CD4-positive, alpha-beta T cell treated with Interleukin-17A for 1 hour (primary cell): Measurements from ENCODE around the gene ITPR1.

Experiments used
- DNase-seq: peaks from one replicate; pipeline ENCODE4 v3.0.0-alpha.2; 2020

ITPR1 gene

GRCh38 chr3:4839278-4839677 lies 346.1 kb downstream of the ITPR1 start:
- DNase-seq, result no peak

- DNase-seq, result no peak
Measured at GRCh38 chr3:4841225-4841624, 348.1 kb downstream of the ITPR1 start.

DNA sequence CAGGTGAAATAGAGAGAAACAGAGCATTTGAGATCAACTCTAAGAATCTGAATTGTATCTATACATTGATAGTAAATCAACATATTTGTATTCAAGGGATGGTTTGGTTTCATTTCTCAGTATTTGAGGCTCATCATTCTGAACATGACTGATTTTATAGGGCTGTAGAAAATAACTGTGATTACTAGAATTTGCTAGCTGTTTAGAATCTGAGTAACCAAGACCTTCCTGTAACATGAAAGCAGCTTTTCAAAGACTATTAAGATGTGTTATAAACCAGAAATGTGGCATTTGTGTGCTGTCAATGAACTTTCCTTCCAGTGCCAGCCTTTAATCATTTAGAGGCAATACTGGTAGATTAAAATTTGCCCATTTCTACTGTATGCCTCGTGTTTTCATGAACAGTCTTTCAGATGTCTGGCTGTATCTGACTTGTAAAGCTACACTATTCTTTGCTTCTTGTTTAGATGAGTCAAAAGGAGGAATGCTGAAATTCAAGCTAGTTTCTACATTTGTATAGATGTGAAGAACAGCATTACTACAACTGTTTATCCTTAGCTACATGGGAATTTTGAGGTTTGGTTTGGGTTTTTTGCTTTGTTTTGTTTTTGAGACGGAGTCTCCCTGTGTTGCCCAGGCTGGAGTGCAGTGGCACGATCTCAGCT lies 348.8 kb downstream of the ITPR1 start:
- no peak for DNase-seq

DNA sequence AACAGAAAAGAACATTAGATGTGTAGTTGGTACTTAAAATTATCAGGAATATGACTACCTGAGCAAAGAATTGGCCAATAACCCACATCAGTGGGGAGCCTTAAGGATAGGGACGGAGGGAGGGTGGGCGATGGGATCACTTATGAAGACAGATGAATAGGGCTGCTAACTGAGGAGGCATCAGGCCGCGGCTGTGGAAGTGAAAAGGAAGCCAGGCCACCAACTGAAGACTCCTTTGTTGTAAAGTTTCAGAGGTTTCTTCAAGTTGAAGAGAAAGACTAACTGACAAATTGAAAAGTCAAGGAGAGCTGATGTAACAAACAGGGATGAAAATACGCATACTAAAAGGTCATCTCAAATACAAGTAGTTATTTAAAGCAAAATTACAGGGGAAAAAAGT lies 350.5 kb downstream of the ITPR1 start:
- DNase-seq, result no peak

- DNase-seq, result peak; percentile 79
Measured at GRCh38 chr3:4845882-4846281, 352.7 kb downstream of the ITPR1 start.

GRCh38 chr3:4846543-4846942 lies 353.4 kb downstream of the ITPR1 start:
- DNase-seq, result no peak

- no peak for DNase-seq
Measured at GRCh38 chr3:4848176-4848825, 355.2 kb downstream of the ITPR1 start.

- DNase-seq, result no peak
Measured at GRCh38 chr3:4849136-4849535, 356.0 kb downstream of the ITPR1 start.

DNA sequence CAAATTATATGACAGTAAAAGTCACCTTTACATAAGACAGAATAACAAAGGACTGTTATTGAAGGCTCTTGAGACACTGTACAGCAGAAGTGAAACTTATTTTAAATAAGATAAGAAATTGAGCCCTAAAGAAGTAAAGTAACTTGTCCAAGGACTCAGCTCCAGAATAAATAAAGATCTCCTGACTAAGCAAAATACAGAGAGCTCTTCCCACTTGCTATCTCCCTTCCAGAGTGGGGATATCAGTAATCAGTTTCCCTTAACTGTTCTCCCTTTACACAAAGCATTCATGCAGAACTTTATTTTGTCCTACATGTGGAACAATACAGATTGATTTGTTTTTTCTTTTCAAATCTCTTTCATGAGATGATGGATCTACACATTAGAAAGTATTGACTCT lies 356.6 kb downstream of the ITPR1 start:
- DNase-seq, result no peak

DNA sequence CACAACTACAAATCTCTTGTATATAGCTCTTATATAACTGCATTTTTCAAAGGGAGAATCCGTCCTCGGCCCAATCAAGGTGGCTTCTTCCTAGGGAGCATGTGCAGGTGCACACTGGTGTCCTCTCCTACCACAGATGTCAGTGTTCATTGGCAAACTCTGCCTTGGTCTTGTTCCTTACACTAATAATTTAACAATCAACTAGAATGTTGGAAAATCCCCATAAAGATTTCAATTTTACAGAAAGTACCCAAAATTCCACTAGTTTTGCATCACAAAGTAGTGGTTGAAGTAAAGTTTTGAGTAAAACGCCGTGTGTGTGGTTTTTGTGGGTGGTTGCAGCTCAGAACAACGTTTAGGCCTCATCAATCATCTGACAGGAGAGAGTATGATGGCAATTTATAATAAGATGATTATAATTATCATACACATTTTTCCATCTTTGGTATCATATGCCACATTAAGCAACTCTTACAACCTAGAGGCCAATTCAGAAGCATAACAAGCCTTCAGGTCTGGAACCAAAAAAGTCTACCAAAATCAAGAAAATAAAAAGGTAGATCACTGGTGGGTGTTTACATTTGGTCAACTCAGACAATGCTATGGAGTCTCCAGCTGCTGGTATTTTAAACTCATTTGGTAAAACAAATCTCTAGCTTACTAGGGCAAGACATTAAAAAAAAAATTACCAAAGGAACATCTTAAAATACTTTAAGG lies 357.2 kb downstream of the ITPR1 start:
- DNase-seq, result peak; percentile 62

DNA sequence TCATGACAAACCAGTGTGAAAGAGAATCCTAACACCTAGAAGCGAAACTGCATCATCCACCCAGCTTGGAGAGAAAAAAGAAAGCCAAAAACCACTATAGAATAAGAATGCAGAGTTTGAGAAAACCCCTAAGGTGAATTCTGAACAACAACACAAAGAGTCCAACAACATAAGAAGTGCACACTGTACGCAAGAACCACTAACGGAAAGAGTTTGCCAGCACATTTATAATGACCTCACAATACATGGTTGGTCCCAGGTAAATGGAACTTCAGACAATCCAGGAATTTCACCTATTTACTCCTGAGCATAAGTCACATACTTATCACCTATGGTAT lies 357.7 kb downstream of the ITPR1 start:
- peak; percentile 79 for DNase-seq

- no peak for DNase-seq
Measured at GRCh38 chr3:4852780-4853748, 359.9 kb downstream of the ITPR1 start.

- DNase-seq, result no peak
Measured at GRCh38 chr3:4853749-4854140, 360.6 kb downstream of the ITPR1 start.

- DNase-seq, result no peak
Measured at GRCh38 chr3:4855676-4856075, 362.5 kb downstream of the ITPR1 start.

- no peak for DNase-seq
Measured at GRCh38 chr3:4856136-4856535, 363.0 kb downstream of the ITPR1 start.

DNA sequence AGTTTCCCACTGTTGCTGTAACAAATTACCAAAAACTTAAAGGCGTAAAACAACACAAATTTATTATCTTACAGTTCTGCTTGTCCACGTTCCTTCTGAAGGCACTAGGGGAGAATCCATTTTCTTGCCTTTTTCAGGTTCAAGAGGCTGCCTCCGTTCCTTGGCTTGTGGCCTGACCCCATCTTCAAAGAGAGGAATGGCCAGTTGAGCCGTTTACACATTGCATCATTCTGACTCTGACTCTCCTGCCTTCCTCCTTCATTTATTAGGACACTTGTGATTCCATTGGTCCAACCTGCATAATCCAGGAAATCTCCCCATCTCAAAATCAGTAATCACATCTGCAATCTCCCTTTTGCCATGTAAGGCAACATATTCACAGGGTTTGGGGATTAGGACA lies 363.4 kb downstream of the ITPR1 start:
- no peak for DNase-seq

DNA sequence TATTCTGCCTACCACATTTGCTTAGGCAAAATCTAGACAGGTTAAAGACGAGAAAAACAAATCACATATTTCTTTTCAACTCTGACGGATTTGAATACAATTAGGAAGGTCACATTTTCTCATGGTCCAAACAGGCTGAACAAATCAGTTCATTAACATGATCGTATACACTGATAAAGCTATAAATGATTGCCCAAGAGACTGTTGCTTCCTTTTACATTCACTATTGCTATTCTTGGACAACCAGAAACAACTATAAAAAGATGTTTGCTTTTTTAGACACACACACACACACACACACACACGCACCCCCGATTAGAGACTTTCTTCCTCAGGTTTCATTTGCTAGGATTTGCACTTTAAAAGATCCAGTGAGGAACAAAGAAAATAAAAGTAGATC lies 363.8 kb downstream of the ITPR1 start:
- no peak for DNase-seq

GRCh38 chr3:4859788-4860187 lies 366.6 kb downstream of the ITPR1 start:
- no peak for DNase-seq

DNA sequence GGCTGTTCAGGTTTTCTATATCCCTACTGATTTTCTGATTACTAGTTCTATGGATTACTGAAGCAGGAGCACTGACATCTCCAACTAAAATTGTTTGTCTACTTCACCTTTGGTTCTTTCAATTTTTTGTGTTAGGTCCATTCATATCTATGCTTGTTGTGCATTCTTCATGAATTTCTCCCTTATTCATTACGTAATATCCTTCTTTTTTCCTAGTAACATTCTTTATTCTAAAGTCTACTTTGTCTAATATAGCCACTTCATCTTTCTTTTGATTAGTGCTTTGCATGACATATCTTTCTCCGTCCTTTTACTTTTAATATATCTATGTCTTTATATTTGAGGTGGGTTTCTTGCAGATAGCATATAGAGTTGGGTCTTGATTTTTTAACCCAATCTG lies 369.8 kb downstream of the ITPR1 start:
- DNase-seq, result no peak

DNA sequence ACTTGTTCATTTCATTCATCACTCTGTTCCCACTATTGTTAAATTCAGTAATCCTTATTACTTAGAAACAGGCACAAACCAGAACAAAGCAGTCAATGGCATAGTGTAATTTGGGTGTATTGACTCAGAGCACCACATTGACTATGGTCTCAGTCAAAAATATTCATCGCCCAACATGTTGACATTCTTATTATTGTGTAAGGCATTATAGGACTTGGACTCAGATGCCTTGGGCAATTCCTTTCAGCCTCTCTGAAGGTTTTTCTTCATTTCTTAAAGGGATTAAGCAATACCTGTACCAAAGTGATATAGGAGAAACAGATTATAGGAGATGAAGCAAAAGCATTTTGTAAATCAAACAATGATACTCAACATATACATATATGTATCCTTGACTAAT lies 371.4 kb downstream of the ITPR1 start:
- DNase-seq, result no peak

DNA sequence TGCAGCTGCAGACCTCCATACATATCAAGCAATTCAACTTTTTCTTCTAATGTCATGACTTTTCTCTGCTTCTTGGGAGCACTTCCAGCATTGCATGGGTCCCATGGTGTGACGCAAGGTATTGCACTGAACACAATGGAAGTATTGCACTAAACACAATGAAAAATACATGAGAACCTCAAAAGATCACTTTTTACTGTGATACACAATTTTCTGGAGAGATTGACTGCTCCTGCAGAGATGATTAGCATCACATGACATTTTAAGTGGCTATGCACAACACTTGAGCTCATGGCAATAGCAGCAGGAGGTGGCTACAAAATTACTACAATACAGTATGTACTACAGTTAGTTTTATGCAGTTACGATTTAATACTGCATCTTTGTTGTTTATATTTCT lies 372.6 kb downstream of the ITPR1 start:
- DNase-seq, result no peak

DNA sequence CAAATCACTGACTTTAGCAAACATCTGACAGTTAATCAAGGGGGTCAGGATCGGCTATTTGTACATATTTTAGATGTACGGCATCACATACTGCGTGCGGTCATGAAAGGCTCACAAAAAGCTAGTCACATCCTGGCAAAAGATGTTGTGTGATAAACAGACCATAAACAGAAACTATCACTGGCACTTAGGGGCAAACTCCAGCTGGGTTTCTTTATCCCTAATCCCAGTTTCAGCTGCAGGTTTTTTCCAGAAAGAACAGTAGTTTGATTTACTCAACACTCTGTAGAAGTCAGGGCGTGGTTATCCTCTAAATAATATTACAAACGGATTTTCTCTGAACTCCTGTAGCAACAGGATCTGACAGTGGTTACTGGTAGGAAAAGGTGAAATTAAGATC lies 373.7 kb downstream of the ITPR1 start:
- DNase-seq, result peak; percentile 56

DNA sequence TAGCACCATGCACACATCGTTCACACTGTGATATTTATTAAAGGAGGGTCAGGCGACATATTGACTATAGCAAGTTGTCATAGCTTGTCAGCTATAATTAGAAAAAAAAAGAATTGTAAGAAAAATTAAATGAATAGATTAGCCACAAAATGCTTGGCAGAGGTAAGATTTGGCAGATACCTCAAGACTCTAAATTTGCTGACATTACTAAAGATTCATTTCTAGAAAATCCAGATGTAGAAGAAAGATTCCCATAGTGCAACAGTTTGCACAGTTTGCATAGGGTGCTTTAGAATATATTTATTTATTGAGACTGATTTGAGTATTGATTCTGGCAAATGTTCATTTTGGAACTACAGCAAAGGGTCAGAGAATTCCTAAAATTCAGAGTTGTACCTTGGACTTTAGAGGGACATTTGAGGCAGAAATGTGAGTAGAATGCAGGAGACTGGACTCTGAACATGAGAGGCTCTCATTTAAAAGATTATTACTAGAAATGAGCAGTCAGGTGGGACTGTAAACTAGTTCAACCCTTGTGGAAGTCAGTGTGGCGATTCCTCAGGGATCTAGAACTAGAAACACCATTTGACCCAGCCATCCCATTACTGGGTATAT lies 384.1 kb downstream of the ITPR1 start:
- no peak for DNase-seq
